ENCODE data around the gene KMT5B.

DNA sequence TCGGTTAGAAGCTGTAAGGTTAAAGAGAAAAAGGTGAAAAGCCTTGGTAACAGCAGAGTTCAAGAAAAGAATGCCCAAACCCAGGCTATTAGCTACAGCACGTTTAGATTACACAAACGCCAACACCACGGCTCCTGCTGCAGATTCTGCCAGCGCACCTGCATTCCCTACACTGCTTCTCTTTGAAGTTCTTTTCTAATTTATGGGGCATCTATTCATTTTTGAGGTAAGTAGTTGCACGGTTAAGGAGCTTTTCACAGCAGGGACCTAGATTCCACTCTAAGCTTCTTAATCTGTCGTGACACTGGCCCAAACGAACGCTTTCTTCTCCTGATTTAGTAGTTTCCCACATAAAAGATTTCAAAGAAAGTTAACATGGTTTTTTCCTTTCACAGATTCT is 53.9 kb downstream of the KMT5B start:
- TF ChIP-seq ZNF133 (tag by site-specific recombination; IDR thresholded peaks at IDR 0.05): no peak
- TF ChIP-seq SALL2 (tag by site-specific recombination; IDR thresholded peaks at IDR 0.05; ENCODE audit: borderline replicate concordance): no peak
- TF ChIP-seq FEZF1 (tag by site-specific recombination; IDR thresholded peaks at IDR 0.05): no peak
- TF ChIP-seq ZNF707 (tag by site-specific recombination; IDR thresholded peaks at IDR 0.05): no peak
- no peak for TF ChIP-seq BCL11A (tag by site-specific recombination; IDR thresholded peaks at IDR 0.05; ENCODE audit: low read depth)
- TF ChIP-seq, protein P1, sequence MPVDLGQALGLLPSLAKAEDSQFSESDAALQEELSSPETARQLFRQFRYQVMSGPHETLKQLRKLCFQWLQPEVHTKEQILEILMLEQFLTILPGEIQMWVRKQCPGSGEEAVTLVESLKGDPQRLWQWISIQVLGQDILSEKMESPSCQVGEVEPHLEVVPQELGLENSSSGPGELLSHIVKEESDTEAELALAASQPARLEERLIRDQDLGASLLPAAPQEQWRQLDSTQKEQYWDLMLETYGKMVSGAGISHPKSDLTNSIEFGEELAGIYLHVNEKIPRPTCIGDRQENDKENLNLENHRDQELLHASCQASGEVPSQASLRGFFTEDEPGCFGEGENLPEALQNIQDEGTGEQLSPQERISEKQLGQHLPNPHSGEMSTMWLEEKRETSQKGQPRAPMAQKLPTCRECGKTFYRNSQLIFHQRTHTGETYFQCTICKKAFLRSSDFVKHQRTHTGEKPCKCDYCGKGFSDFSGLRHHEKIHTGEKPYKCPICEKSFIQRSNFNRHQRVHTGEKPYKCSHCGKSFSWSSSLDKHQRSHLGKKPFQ (tag by site-specific recombination; IDR thresholded peaks at IDR 0.05): no peak
- TF ChIP-seq MYNN (tag by site-specific recombination; IDR thresholded peaks at IDR 0.05; ENCODE audit: borderline replicate concordance): no peak

Data from HEK293 (cell line).